ENCODE data around the gene PDX1. TPM values are rescaled to one million over a fixed set of nuclear protein-coding genes. Genes with fewer than 3 reads are reported as not detected.

The PDX1 gene
- total RNA-seq, result not detected in 2 replicates

- DNase-seq (ENCODE audit: low spot score), result no peak
- no peaks in the 10 kb centered on the region for H3K9me3 Mint-ChIP-seq
- H3K27me3 Mint-ChIP-seq (ENCODE audit: low read depth), result peaks cover 80% of the 10 kb centered on the region
- peaks cover 8% of the 10 kb centered on the region for H3K4me1 Mint-ChIP-seq (ENCODE audit: low read depth)
- H3K27ac Mint-ChIP-seq, result no peak within 1 kb of the TSS
- no peaks in the 10 kb centered on the region for H3K36me3 Mint-ChIP-seq (ENCODE audit: low read depth)
- intact Hi-C loops (cut with micrococcal nuclease), result no loop called here
- peak within 1 kb of the TSS; percentile 41 for H3K4me3 Mint-ChIP-seq (ENCODE audit: low read depth)
These were observed at the start of gene PDX1 for GRCh38 chr13:27919934-27920676. TSS of gene PDX1 (plus strand) at chr13:27920000. CDS start at chr13:27920139, 139 bp downstream.

DNA sequence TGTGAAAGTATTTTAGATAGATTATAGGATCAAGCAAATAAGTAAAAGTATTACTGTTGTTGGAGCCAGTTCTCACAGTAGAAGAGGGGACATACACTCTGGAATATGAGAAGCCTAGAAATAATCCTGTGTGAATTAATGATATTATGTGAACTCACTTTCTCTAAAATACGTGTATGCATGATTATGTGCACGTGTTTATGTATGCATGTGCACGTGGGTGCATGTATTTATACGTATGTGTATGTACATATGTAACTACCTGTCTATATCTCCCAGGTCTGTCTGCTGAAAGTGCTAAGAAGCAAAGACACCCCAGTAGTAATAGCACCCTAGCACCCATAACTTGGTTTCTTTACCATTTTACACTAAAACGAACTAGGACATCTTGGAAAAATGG is 41.5 kb upstream of the PDX1 start:
- Mint-ChIP-seq H3K27ac (no peak overlapping the region), H3K36me3 (ENCODE audit: low read depth) (no peaks in the 10 kb centered on the region), H3K4me3 (ENCODE audit: low read depth) (no peak overlapping the region), H3K4me1 (ENCODE audit: low read depth) (no peaks in the 10 kb centered on the region), H3K27me3 (ENCODE audit: low read depth) (peaks cover 23% of the 10 kb centered on the region), H3K9me3 (no peaks in the 10 kb centered on the region)
- DNase-seq (ENCODE audit: low spot score), result no peak
- intact Hi-C loops (cut with micrococcal nuclease), result no loop called here

DNA sequence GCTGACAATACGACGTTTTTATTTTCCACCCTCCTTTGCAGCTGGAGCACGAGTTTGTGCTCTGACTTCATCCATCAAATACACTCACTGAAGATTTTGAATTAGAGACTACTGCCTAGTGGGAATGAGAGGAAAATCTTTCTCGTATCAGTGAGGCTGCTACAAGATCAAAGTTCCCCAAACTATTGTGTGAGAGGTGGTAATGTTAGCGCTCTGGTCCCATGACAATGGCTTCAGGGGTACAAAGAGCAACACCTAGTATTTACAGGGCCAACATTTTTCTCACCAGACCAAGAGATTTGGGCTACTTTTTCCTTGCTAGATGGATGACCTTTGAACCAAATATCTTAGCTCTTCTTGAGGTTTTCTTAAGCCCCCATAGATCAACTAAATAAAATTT is 30.3 kb upstream of the PDX1 start:
- no peaks in the 10 kb centered on the region for H3K36me3 Mint-ChIP-seq (ENCODE audit: low read depth)
- H3K9me3 Mint-ChIP-seq, result no peaks in the 10 kb centered on the region
- intact Hi-C loops (cut with micrococcal nuclease), result no loop called here
- peaks cover 2% of the 10 kb centered on the region for H3K4me1 Mint-ChIP-seq (ENCODE audit: low read depth)
- H3K27me3 Mint-ChIP-seq (ENCODE audit: low read depth), result peaks cover 21% of the 10 kb centered on the region
- no peak overlapping the region for H3K27ac Mint-ChIP-seq
- no peak for DNase-seq (ENCODE audit: low spot score)
- H3K4me3 Mint-ChIP-seq (ENCODE audit: low read depth), result no peak overlapping the region

GRCh38 chr13:27896726-27897125 is 23.1 kb upstream of the PDX1 start:
- no peak for DNase-seq (ENCODE audit: low spot score)
- no peak overlapping the region for H3K4me3 Mint-ChIP-seq (ENCODE audit: low read depth)
- intact Hi-C loops (cut with micrococcal nuclease), result no loop called here
- no peaks in the 10 kb centered on the region for H3K9me3 Mint-ChIP-seq
- no peak overlapping the region for H3K27ac Mint-ChIP-seq
- no peaks in the 10 kb centered on the region for H3K36me3 Mint-ChIP-seq (ENCODE audit: low read depth)
- peaks cover 27% of the 10 kb centered on the region for H3K27me3 Mint-ChIP-seq (ENCODE audit: low read depth)
- no peaks in the 10 kb centered on the region for H3K4me1 Mint-ChIP-seq (ENCODE audit: low read depth)

DNA sequence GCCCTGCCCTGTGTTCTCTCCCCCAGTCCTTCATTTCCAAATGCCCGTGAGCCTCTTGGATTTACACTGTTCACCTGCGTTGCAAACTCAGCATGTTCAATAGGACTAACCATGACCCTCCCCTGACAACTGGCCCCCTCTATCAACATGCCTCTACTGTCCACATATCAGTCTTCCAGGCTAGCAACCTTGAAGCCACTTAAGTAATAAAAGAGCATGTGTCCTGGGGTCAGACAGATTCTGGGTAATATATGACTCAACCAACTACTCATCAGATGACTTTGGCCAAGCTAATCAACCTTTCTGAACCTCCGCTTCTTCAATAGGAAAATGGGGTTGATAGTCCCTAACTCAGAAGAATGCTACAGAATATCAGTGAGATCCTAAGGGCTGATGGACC is 15.1 kb upstream of the PDX1 start:
- intact Hi-C loops (cut with micrococcal nuclease), result no loop called here
- H3K4me1 Mint-ChIP-seq (ENCODE audit: low read depth), result no peaks in the 10 kb centered on the region
- H3K27ac Mint-ChIP-seq, result no peak overlapping the region
- no peaks in the 10 kb centered on the region for H3K36me3 Mint-ChIP-seq (ENCODE audit: low read depth)
- DNase-seq (ENCODE audit: low spot score), result no peak
- H3K4me3 Mint-ChIP-seq (ENCODE audit: low read depth), result no peak overlapping the region
- no peaks in the 10 kb centered on the region for H3K9me3 Mint-ChIP-seq
- peaks cover 20% of the 10 kb centered on the region for H3K27me3 Mint-ChIP-seq (ENCODE audit: low read depth)

DNA sequence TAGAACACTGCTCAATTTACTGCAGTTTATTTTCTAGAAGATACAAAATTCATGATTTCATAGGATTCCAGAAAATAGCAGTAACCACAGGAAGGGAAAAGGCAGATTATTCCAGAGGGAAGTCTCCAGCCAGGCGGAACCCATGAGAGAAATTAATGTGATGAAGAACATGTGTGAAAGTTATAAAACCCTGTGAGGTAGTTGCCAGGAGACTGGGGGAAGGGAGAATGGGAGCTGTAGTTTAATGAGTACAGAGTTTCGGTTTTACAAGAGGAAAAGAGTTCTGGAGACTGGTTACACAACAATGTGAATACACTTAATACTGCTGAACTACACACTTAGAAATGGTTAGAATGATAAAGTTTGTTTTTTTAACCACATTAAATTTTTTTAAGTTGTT is 14.2 kb upstream of the PDX1 start:
- H3K27ac Mint-ChIP-seq, result no peak overlapping the region
- no peaks in the 10 kb centered on the region for H3K4me1 Mint-ChIP-seq (ENCODE audit: low read depth)
- intact Hi-C loops (cut with micrococcal nuclease), result no loop called here
- H3K36me3 Mint-ChIP-seq (ENCODE audit: low read depth), result no peaks in the 10 kb centered on the region
- H3K4me3 Mint-ChIP-seq (ENCODE audit: low read depth), result no peak overlapping the region
- peaks cover 28% of the 10 kb centered on the region for H3K27me3 Mint-ChIP-seq (ENCODE audit: low read depth)
- H3K9me3 Mint-ChIP-seq, result no peaks in the 10 kb centered on the region
- DNase-seq (ENCODE audit: low spot score), result no peak

GRCh38 chr13:27907121-27907787 is 12.5 kb upstream of the PDX1 start:
- peaks cover 24% of the 10 kb centered on the region for H3K27me3 Mint-ChIP-seq (ENCODE audit: low read depth)
- H3K36me3 Mint-ChIP-seq (ENCODE audit: low read depth), result no peaks in the 10 kb centered on the region
- no peak overlapping the region for H3K4me3 Mint-ChIP-seq (ENCODE audit: low read depth)
- no peaks in the 10 kb centered on the region for H3K4me1 Mint-ChIP-seq (ENCODE audit: low read depth)
- no peaks in the 10 kb centered on the region for H3K9me3 Mint-ChIP-seq
- intact Hi-C loops (cut with micrococcal nuclease), result no loop called here
- no peak for DNase-seq (ENCODE audit: low spot score)
- H3K27ac Mint-ChIP-seq, result no peak overlapping the region

GRCh38 chr13:27909378-27909777 is 10.4 kb upstream of the PDX1 start:
- Mint-ChIP-seq H3K4me3 (ENCODE audit: low read depth) (no peak overlapping the region), H3K9me3 (no peaks in the 10 kb centered on the region), H3K27me3 (ENCODE audit: low read depth) (peaks cover 34% of the 10 kb centered on the region), H3K36me3 (ENCODE audit: low read depth) (no peaks in the 10 kb centered on the region), H3K4me1 (ENCODE audit: low read depth) (no peaks in the 10 kb centered on the region), H3K27ac (no peak overlapping the region)
- no peak for DNase-seq (ENCODE audit: low spot score)
- intact Hi-C loops (cut with micrococcal nuclease), result no loop called here

GRCh38 chr13:27911521-27911920 is 8.3 kb upstream of the PDX1 start:
- intact Hi-C loops (cut with micrococcal nuclease), result no loop called here
- H3K36me3 Mint-ChIP-seq (ENCODE audit: low read depth), result no peaks in the 10 kb centered on the region
- no peak overlapping the region for H3K27ac Mint-ChIP-seq
- no peaks in the 10 kb centered on the region for H3K9me3 Mint-ChIP-seq
- H3K27me3 Mint-ChIP-seq (ENCODE audit: low read depth), result peaks cover 44% of the 10 kb centered on the region
- no peak for DNase-seq (ENCODE audit: low spot score)
- H3K4me1 Mint-ChIP-seq (ENCODE audit: low read depth), result no peaks in the 10 kb centered on the region
- H3K4me3 Mint-ChIP-seq (ENCODE audit: low read depth), result no peak overlapping the region

DNA sequence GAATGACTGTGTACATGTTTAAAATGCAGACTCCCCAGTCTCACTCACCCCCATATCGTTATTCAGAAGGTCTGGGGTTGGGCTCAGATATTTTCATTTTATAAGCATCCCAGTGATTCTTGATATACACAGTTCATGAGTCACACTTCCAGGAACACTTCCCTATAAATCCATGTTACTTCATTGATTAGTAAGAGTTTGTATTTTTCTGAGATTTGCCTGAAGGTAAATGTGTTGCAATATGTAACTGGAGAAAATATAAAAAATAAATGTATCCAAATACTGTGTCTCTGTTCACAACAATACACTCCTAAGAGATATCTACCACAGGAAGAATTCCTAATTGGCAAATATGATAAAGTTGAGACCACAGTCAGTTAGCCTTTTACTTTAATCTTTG is 6.6 kb upstream of the PDX1 start:
- no peak overlapping the region for H3K27ac Mint-ChIP-seq
- H3K27me3 Mint-ChIP-seq (ENCODE audit: low read depth), result peaks cover 56% of the 10 kb centered on the region
- intact Hi-C loops (cut with micrococcal nuclease), result no loop called here
- peaks cover 2% of the 10 kb centered on the region for H3K4me1 Mint-ChIP-seq (ENCODE audit: low read depth)
- H3K36me3 Mint-ChIP-seq (ENCODE audit: low read depth), result no peaks in the 10 kb centered on the region
- H3K4me3 Mint-ChIP-seq (ENCODE audit: low read depth), result no peak overlapping the region
- no peak for DNase-seq (ENCODE audit: low spot score)
- no peaks in the 10 kb centered on the region for H3K9me3 Mint-ChIP-seq

GRCh38 chr13:27915301-27916207 is 4.2 kb upstream of the PDX1 start:
- Mint-ChIP-seq H3K27me3 (ENCODE audit: low read depth) (peaks cover 56% of the 10 kb centered on the region), H3K4me1 (ENCODE audit: low read depth) (peaks cover 4% of the 10 kb centered on the region)

DNA sequence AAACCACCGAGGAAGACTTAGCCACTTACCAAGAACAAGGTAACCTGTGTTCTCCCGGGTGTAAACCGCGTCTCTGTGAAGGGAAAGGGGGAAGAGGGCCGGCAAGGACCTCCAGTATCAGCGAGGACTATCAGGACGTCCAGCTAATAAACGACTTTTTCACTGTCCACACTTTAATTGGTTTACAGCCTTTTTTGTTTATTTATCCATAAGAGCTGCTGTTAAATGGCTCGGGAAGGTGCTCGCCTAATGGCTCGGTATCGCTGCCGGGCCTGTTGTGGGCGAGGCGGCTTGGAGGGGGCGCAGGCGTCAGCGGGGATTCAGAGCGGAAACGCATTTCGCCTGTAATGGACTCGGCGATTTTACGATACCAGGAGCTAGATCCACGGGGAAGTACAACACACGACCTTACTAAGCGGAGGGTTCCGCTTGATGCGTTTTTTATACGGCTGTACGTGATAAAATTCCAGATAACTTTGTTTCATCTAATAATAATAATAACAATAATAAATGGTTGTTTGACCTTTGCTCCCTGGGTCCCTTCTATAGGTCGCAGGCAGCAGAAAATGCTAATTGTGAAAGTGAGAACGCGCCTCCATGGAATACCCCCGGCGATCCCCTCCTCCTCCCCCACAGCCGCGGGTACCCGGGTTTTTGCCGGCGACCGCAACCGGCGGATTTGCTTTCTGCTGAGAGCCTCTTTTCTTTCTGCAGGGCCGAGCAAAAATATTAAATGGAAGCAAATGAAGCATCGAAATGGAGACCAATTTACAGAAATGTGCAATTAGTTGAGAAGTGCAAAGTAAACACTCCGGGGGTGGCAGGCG is 2.5 kb upstream of the PDX1 start:
- intact Hi-C loops (cut with micrococcal nuclease), result no loop called here
- no peak for DNase-seq (ENCODE audit: low spot score)
- peaks cover 69% of the 10 kb centered on the region for H3K27me3 Mint-ChIP-seq (ENCODE audit: low read depth)
- peak overlapping the region; percentile 55 for H3K27ac Mint-ChIP-seq
- H3K9me3 Mint-ChIP-seq, result no peaks in the 10 kb centered on the region
- no peaks in the 10 kb centered on the region for H3K36me3 Mint-ChIP-seq (ENCODE audit: low read depth)
- peaks cover 8% of the 10 kb centered on the region for H3K4me1 Mint-ChIP-seq (ENCODE audit: low read depth)
- no peak overlapping the region for H3K4me3 Mint-ChIP-seq (ENCODE audit: low read depth)

More at GRCh38 chr13:27915301-27916207, 4.2 kb upstream of the PDX1 start:
- H3K36me3 Mint-ChIP-seq (ENCODE audit: low read depth), result no peaks in the 10 kb centered on the region
- no peak overlapping the region for H3K27ac Mint-ChIP-seq
- H3K9me3 Mint-ChIP-seq, result no peaks in the 10 kb centered on the region
- no peak for DNase-seq (ENCODE audit: low spot score)
- intact Hi-C loops (cut with micrococcal nuclease), result no loop called here
- H3K4me3 Mint-ChIP-seq (ENCODE audit: low read depth), result no peak overlapping the region
